ENCODE measurements around the gene KCNJ4. TPM values are rescaled to one million over a fixed set of nuclear protein-coding genes. Genes with fewer than 3 reads are reported as not detected.

Gene KCNJ4
- polyA plus RNA-seq, 2 donors = not detected

- Histone ChIP-seq H3K36me3 (ENCODE audit: control insufficient read depth in 2 of 2, insufficient read depth in 2 of 2, low read length in 1 of 2) (peaks cover 17 to 29% of the 10 kb centered on the region in 2 donors), H3K9me3 (ENCODE audit: control insufficient read depth in 2 of 2, insufficient read depth in 1 of 2, low read depth in 1 of 2, low read length in 1 of 2) (no peaks in the 10 kb centered on the region), H3K4me1 (ENCODE audit: control insufficient read depth in 2 of 2, insufficient read depth in 2 of 2, low read length in 1 of 2) (no peaks in the 10 kb centered on the region), H3K27ac (ENCODE audit: low read depth in 2 of 2, low read length in 1 of 2) (no peak overlapping the region), H3K4me3 (ENCODE audit: low read depth in 1 of 2, low read length in 2 of 2) (no peak overlapping the region), H3K27me3 (ENCODE audit: control insufficient read depth in 1 of 2, insufficient read depth in 2 of 2, low read length in 2 of 2) (no peaks in the 10 kb centered on the region)
- 82 to 85% methylated on average over 7 of the region's 7 CpGs for WGBS, 2 donors
Measured at GRCh38 chr22:38489561-38490145, 34.7 kb upstream of the KCNJ4 start.

DNA sequence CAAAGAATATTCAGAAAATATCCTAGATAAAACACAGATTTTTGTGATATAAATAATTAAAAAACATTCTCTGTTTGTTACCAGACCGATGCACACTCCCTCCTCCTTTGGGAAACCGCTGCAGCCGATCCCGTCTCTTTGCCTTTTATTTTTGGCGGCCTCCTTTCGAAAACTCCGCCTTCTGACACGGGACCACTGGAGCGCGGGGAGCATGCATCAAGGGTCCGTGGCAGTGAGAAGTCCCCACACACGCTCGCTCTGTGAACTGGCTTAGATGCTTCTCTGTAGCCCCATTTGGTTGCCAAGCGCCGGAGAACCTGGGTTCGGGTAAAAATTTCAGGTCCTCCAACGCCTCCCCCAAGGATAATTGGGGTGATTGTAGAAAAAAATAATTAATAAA, 34.1 kb upstream of the KCNJ4 start:
- Histone ChIP-seq H3K27ac (ENCODE audit: low read depth in 2 of 2, low read length in 1 of 2) (no peak overlapping the region), H3K36me3 (ENCODE audit: control insufficient read depth in 2 of 2, insufficient read depth in 2 of 2, low read length in 1 of 2) (peaks cover 22 to 31% of the 10 kb centered on the region in 2 donors), H3K27me3 (ENCODE audit: control insufficient read depth in 1 of 2, insufficient read depth in 2 of 2, low read length in 2 of 2) (no peaks in the 10 kb centered on the region), H3K9me3 (ENCODE audit: control insufficient read depth in 2 of 2, insufficient read depth in 1 of 2, low read depth in 1 of 2, low read length in 1 of 2) (no peaks in the 10 kb centered on the region), H3K4me3 (ENCODE audit: low read depth in 1 of 2, low read length in 2 of 2) (no peak overlapping the region), H3K4me1 (ENCODE audit: control insufficient read depth in 2 of 2, insufficient read depth in 2 of 2, low read length in 1 of 2) (no peaks in the 10 kb centered on the region)
- 95 to 96% methylated on average over 17 of the region's 17 CpGs for WGBS, 2 donors

- Histone ChIP-seq H3K4me1 (ENCODE audit: control insufficient read depth in 2 of 2, insufficient read depth in 2 of 2, low read length in 1 of 2) (no peaks in the 10 kb centered on the region), H3K9me3 (ENCODE audit: control insufficient read depth in 2 of 2, insufficient read depth in 1 of 2, low read depth in 1 of 2, low read length in 1 of 2) (no peaks in the 10 kb centered on the region), H3K36me3 (ENCODE audit: control insufficient read depth in 2 of 2, insufficient read depth in 2 of 2, low read length in 1 of 2) (peaks cover 26 to 27% of the 10 kb centered on the region in 2 donors), H3K27ac (ENCODE audit: low read depth in 2 of 2, low read length in 1 of 2) (no peak overlapping the region), H3K4me3 (ENCODE audit: low read depth in 1 of 2, low read length in 2 of 2) (no peak overlapping the region), H3K27me3 (ENCODE audit: control insufficient read depth in 1 of 2, insufficient read depth in 2 of 2, low read length in 2 of 2) (no peaks in the 10 kb centered on the region)
- WGBS, 2 donors = 75% methylated on average over 6 of the region's 6 CpGs
Measured at GRCh38 chr22:38487946-38488345, 32.9 kb upstream of the KCNJ4 start.

DNA sequence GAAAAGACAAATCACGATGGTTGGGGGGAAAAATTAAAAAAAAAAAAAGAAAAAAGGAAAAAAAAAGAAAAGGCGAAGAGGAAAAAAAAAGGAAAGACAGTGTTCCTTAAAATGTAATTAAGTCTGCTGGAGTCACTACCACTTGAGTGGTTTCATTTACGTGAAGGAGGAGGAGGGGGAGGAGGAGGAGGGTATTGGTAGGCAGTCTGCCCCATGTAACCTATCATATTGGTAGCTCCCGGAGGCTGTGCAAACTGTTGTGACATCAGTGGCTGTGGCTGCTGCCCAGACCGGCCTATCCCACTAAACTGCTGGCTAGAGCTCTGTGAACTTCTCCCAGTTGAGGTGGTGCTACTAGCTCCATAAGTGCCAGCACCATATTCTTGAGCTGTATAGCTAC, 30.8 kb upstream of the KCNJ4 start:
- H3K4me1 ChIP-seq (ENCODE audit: control insufficient read depth in 2 of 2, insufficient read depth in 2 of 2, low read length in 1 of 2) = no peaks in the 10 kb centered on the region
- no peak overlapping the region for H3K4me3 ChIP-seq (ENCODE audit: low read depth in 1 of 2, low read length in 2 of 2)
- no peaks in the 10 kb centered on the region for H3K9me3 ChIP-seq (ENCODE audit: control insufficient read depth in 2 of 2, insufficient read depth in 1 of 2, low read depth in 1 of 2, low read length in 1 of 2)
- 70 to 78% methylated on average over 5 of the region's 5 CpGs for WGBS, 2 donors
- peaks cover 27 to 34% of the 10 kb centered on the region in 2 donors for H3K36me3 ChIP-seq (ENCODE audit: control insufficient read depth in 2 of 2, insufficient read depth in 2 of 2, low read length in 1 of 2)
- H3K27me3 ChIP-seq (ENCODE audit: control insufficient read depth in 1 of 2, insufficient read depth in 2 of 2, low read length in 2 of 2) = no peaks in the 10 kb centered on the region
- peak overlapping the region in 1 of 2 donors; percentile 13 for H3K27ac ChIP-seq (ENCODE audit: low read depth in 2 of 2, low read length in 1 of 2)

DNA sequence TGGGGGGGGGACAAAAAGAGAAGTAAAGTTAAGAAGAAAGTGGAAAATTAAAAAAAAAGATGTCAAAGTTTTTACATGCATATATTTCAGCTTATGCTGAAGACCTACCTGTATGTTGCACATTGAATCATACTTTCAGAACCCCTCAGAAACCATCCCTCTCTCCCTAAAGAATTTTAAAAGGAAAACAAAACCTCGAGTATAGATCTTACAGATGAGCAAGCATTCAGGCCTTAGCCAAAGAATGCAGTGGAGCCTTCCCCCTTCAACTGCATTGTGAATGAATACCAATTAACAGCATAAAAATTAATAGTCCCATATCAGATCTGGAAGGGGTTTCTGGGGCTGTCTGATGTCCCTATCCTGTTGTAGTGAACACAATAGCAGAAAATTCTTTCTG, 29.2 kb upstream of the KCNJ4 start:
- H3K4me1 ChIP-seq (ENCODE audit: control insufficient read depth in 2 of 2, insufficient read depth in 2 of 2, low read length in 1 of 2) = no peaks in the 10 kb centered on the region
- 74 to 80% methylated on average over 1 of the region's 1 CpG for WGBS, 2 donors
- no peak overlapping the region for H3K27ac ChIP-seq (ENCODE audit: low read depth in 2 of 2, low read length in 1 of 2)
- H3K4me3 ChIP-seq (ENCODE audit: low read depth in 1 of 2, low read length in 2 of 2) = no peak overlapping the region
- peaks cover 24 to 28% of the 10 kb centered on the region in 2 donors for H3K36me3 ChIP-seq (ENCODE audit: control insufficient read depth in 2 of 2, insufficient read depth in 2 of 2, low read length in 1 of 2)
- no peaks in the 10 kb centered on the region for H3K27me3 ChIP-seq (ENCODE audit: control insufficient read depth in 1 of 2, insufficient read depth in 2 of 2, low read length in 2 of 2)
- no peaks in the 10 kb centered on the region for H3K9me3 ChIP-seq (ENCODE audit: control insufficient read depth in 2 of 2, insufficient read depth in 1 of 2, low read depth in 1 of 2, low read length in 1 of 2)

DNA sequence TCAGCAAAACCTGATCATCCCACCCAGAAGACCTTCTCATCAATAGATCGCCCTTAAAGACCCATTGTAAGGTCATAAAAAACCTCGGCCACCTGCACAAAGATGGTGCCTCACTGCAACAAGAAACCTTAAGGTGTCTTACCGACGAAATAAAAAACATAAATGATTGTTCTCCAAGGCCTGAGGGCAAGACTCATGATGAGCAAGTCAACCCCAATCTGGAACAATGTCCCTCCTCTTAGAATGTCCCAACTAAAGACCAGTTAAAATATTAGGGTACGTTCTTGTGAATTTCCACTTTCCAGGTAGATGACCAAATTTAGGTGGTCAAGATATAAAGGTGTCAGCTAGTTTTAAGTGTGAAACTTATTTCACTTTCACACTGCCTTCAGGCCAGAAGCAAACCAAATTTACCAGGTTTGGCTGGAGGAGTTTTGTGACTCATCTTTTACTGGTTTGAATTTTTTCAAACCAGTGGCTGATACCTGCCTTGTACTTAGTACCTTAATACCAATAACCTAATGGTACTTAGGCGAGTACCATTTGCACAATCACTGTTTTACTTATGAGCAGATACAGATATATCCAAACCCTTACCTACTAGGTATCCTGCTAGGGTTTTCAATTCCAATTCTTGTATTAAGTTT, 27.8 kb upstream of the KCNJ4 start:
- no peaks in the 10 kb centered on the region for H3K4me1 ChIP-seq (ENCODE audit: control insufficient read depth in 2 of 2, insufficient read depth in 2 of 2, low read length in 1 of 2)
- peaks cover 23 to 24% of the 10 kb centered on the region in 2 donors for H3K36me3 ChIP-seq (ENCODE audit: control insufficient read depth in 2 of 2, insufficient read depth in 2 of 2, low read length in 1 of 2)
- no peak overlapping the region for H3K4me3 ChIP-seq (ENCODE audit: low read depth in 1 of 2, low read length in 2 of 2)
- 90% methylated on average over 6 of the region's 6 CpGs for WGBS, 2 donors
- no peaks in the 10 kb centered on the region for H3K9me3 ChIP-seq (ENCODE audit: control insufficient read depth in 2 of 2, insufficient read depth in 1 of 2, low read depth in 1 of 2, low read length in 1 of 2)
- H3K27me3 ChIP-seq (ENCODE audit: control insufficient read depth in 1 of 2, insufficient read depth in 2 of 2, low read length in 2 of 2) = no peaks in the 10 kb centered on the region
- H3K27ac ChIP-seq (ENCODE audit: low read depth in 2 of 2, low read length in 1 of 2) = no peak overlapping the region

GRCh38 chr22:38481871-38482332, 26.9 kb upstream of the KCNJ4 start:
- no peak overlapping the region for H3K4me3 ChIP-seq (ENCODE audit: low read depth in 1 of 2, low read length in 2 of 2)
- no peak overlapping the region for H3K27ac ChIP-seq (ENCODE audit: low read depth in 2 of 2, low read length in 1 of 2)
- WGBS, 2 donors = 86 to 91% methylated on average over 8 of the region's 8 CpGs
- peaks cover 21 to 24% of the 10 kb centered on the region in 2 donors for H3K36me3 ChIP-seq (ENCODE audit: control insufficient read depth in 2 of 2, insufficient read depth in 2 of 2, low read length in 1 of 2)
- H3K27me3 ChIP-seq (ENCODE audit: control insufficient read depth in 1 of 2, insufficient read depth in 2 of 2, low read length in 2 of 2) = no peaks in the 10 kb centered on the region
- no peaks in the 10 kb centered on the region for H3K4me1 ChIP-seq (ENCODE audit: control insufficient read depth in 2 of 2, insufficient read depth in 2 of 2, low read length in 1 of 2)
- H3K9me3 ChIP-seq (ENCODE audit: control insufficient read depth in 2 of 2, insufficient read depth in 1 of 2, low read depth in 1 of 2, low read length in 1 of 2) = no peaks in the 10 kb centered on the region

DNA sequence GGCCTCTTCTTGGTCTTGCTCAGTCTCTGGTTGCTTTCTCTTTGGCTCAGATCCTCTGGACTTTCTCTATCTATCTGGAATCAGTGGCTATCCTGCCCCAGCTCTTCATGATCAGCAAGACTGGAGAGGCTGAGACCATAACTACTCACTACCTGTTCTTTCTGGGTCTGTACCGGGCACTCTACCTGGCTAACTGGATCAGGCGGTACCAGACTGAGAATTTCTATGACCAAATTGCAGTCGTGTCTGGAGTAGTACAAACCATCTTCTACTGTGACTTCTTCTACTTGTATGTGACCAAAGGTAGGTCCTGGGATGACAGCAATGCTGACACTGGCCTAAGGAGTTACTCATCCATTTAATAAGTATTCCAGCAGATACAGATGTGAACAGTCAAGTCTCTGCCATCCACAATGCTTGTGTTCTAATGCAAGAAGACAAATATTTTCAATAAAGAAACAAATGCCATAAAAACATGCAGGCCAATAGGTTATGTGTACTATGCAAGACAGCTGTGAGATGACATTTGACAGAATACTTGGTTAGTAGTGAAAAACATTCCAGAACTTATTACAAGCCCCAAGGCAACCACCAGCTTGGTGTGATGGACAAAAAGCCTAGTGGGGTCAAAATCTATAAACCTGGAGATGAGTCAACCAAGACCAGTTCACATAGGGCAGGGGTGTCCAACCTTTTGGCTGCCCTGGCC, 26.3 kb upstream of the KCNJ4 start:
- no peak overlapping the region for H3K4me3 ChIP-seq (ENCODE audit: low read depth in 1 of 2, low read length in 2 of 2)
- H3K27me3 ChIP-seq (ENCODE audit: control insufficient read depth in 1 of 2, insufficient read depth in 2 of 2, low read length in 2 of 2) = no peaks in the 10 kb centered on the region
- no peaks in the 10 kb centered on the region for H3K9me3 ChIP-seq (ENCODE audit: control insufficient read depth in 2 of 2, insufficient read depth in 1 of 2, low read depth in 1 of 2, low read length in 1 of 2)
- H3K4me1 ChIP-seq (ENCODE audit: control insufficient read depth in 2 of 2, insufficient read depth in 2 of 2, low read length in 1 of 2) = no peaks in the 10 kb centered on the region
- 90 to 92% methylated on average over 3 of the region's 3 CpGs for WGBS, 2 donors
- H3K27ac ChIP-seq (ENCODE audit: low read depth in 2 of 2, low read length in 1 of 2) = no peak overlapping the region
- peaks cover 21 to 24% of the 10 kb centered on the region in 2 donors for H3K36me3 ChIP-seq (ENCODE audit: control insufficient read depth in 2 of 2, insufficient read depth in 2 of 2, low read length in 1 of 2)

DNA sequence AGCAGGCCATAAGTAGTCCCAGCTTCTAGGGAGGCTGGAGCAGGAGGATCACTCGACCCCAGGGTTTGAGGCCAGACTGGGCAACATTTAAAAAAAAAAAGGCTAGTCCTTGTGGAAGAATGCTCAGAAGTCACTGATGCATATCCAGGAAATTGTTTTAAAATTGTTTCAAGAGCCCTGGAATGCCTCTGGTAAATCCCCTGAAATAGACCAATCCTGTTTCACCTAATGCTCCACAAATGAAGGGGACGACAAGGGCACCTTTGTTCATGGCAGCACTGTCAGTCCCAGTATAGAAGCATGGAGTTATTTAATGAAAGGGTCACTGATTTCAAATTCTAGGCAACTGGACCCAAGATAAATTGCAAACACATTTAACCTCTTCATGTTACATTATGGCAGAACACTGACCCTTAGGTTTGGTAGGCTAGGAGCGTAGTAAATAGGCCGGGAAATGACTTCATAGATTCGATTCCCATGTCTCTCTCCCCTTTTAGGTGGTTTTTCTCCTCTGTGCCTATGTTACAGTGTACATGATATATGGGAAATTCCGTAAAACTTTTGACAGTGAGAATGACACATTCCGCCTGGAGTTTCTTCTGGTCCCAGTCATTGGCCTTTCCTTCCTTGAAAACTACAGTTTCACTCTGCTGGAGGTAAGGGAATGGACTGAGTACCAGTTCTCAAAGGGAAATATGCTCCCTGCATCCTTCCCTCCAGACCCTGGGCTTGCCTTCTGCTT, 24.3 kb upstream of the KCNJ4 start:
- Histone ChIP-seq H3K27ac (ENCODE audit: low read depth in 2 of 2, low read length in 1 of 2) (no peak overlapping the region), H3K36me3 (ENCODE audit: control insufficient read depth in 2 of 2, insufficient read depth in 2 of 2, low read length in 1 of 2) (peaks cover 10 to 12% of the 10 kb centered on the region in 2 donors), H3K9me3 (ENCODE audit: control insufficient read depth in 2 of 2, insufficient read depth in 1 of 2, low read depth in 1 of 2, low read length in 1 of 2) (no peaks in the 10 kb centered on the region), H3K27me3 (ENCODE audit: control insufficient read depth in 1 of 2, insufficient read depth in 2 of 2, low read length in 2 of 2) (no peaks in the 10 kb centered on the region), H3K4me3 (ENCODE audit: low read depth in 1 of 2, low read length in 2 of 2) (no peak overlapping the region), H3K4me1 (ENCODE audit: control insufficient read depth in 2 of 2, insufficient read depth in 2 of 2, low read length in 1 of 2) (no peaks in the 10 kb centered on the region)
- 73 to 80% methylated on average over 7 of the region's 7 CpGs for WGBS, 2 donors

Measured in esophagus (tissue), 2 donors.